B cell (primary cell): Measurements from ENCODE around the gene TMEM120B. TPM values are rescaled to one million over a fixed set of nuclear protein-coding genes. Genes with fewer than 3 reads are reported as not detected.

ENCODE experiments used
- ATAC-seq: fragments of 200-7000 bp; cut with Tn5 transposase; one replicate; pipeline ENCODE4 v1.10.0; 2021; ENCODE audit warnings: low read depth, mild to moderate bottlenecking, moderate number of reproducible peaks, moderate library complexity
- CTCF ChIA-PET: fragments of 350-600 bp; sonication (Branson Sonifier 250); formaldehyde crosslinking; loops from one replicate; lab custom pipeline; 2021; ENCODE audit warnings: antibody characterized with exemption, inconsistent platforms; lab: Charles Lee
- POLR2A ChIA-PET: fragments of 350-600 bp; sonication (Branson Sonifier 250); formaldehyde crosslinking; loops from one replicate; lab custom pipeline; 2021; ENCODE audit warnings: antibody characterized with exemption; lab: Charles Lee
- DNase-seq: peaks from one replicate; pipeline ENCODE4 v3.0.0; 2013
- H2AFZ ChIP-seq: 2 replicates; pipeline ENCODE4 v1.6.1; 2012; ENCODE audit warnings: mild to moderate bottlenecking, low read depth, low read length; ENCODE audit not compliant: insufficient read depth, poor library complexity, severe bottlenecking
- H3K27ac ChIP-seq, 2 donors: 1 replicate in 1 of 2; 2 replicates in 1 of 2; pipeline ENCODE4 v1.5.1; 2012 to 2013; ENCODE audit warnings: low read length in 2 of 2, mild to moderate bottlenecking in 2 of 2, moderate library complexity in 1 of 2
- H3K27me3 ChIP-seq, 4 experiments: fragments of 200-600 bp in 1 of 4; sonication (generic) in 1 of 4; replicated peaks in 1 of 4; 1 replicate in 2 of 4; 2 replicates in 2 of 4; pipeline versions ENCODE4 v1.6.1 to v1.7.0; 2013 to 2016; ENCODE audit warnings: low read length in 3 of 4, mild to moderate bottlenecking in 2 of 4, mixed read lengths in 1 of 4, moderate library complexity in 1 of 4; ENCODE audit not compliant: insufficient read depth in 4 of 4, control insufficient read depth in 3 of 4; ENCODE audit errors: control extremely low read depth in 1 of 4
- H3K36me3 ChIP-seq, 2 experiments: replicated peaks in 1 of 2; 1 replicate in 1 of 2; 2 replicates in 1 of 2; pipeline versions ENCODE4 v1.6.1 to v1.7.1; 2013; ENCODE audit warnings: low read length in 1 of 2; ENCODE audit not compliant: insufficient read depth in 2 of 2, control insufficient read depth in 1 of 2; ENCODE audit errors: control extremely low read depth in 1 of 2, extremely low read depth in 1 of 2
- H3K4me1 ChIP-seq, 2 donors: fragments of 200-600 bp in 1 of 2; sonication (generic) in 1 of 2; 1 replicate in 1 of 2; 2 replicates in 1 of 2; pipeline versions ENCODE4 v1.5.1 to v1.6.1; 2013 to 2017; ENCODE audit warnings: low read length in 2 of 2; ENCODE audit not compliant: control insufficient read depth in 2 of 2, insufficient read depth in 2 of 2
- H3K4me2 ChIP-seq: replicated peaks from 2 replicates; pipeline ENCODE3; 2012; ENCODE audit warnings: mild to moderate bottlenecking, low read depth, low read length; ENCODE audit not compliant: poor library complexity, severe bottlenecking
- H3K4me3 ChIP-seq, 5 experiments: fragments of 200-600 bp in 1 of 5; sonication (generic) in 1 of 5; 1 replicate in 3 of 5; 2 replicates in 2 of 5; pipeline versions ENCODE4 v1.5.1 to v1.7.0; 2011 to 2016; ENCODE audit warnings: low read length in 4 of 5, mild to moderate bottlenecking in 4 of 5, low read depth in 2 of 5, control low read depth in 1 of 5, moderate library complexity in 1 of 5; ENCODE audit not compliant: insufficient read depth in 1 of 5; ENCODE audit errors: control extremely low read depth in 1 of 5, extremely low read depth in 1 of 5
- H3K79me2 ChIP-seq: fragments of 200-600 bp; sonication (generic); one replicate; pipeline ENCODE4 v1.6.0; 2016; ENCODE audit warnings: low read length; ENCODE audit not compliant: control insufficient read depth, insufficient read depth
- H3K9ac ChIP-seq: fragments of 200-600 bp; sonication (generic); 2 replicates; pipeline ENCODE4 v1.6.1; 2017; ENCODE audit warnings: mild to moderate bottlenecking, low read length, moderate library complexity
- H3K9me3 ChIP-seq, 3 donors: one replicate each; pipeline versions ENCODE4 v1.6.1 to v1.7.1; 2013; ENCODE audit warnings: low read length in 2 of 3; ENCODE audit not compliant: control insufficient read depth in 2 of 3, insufficient read depth in 1 of 3; ENCODE audit errors: control extremely low read depth in 1 of 3
- H4K20me1 ChIP-seq: 2 replicates; pipeline ENCODE4 v1.6.0; 2012; ENCODE audit warnings: mild to moderate bottlenecking, low read length; ENCODE audit not compliant: insufficient read depth, control insufficient read depth, poor library complexity, severe bottlenecking
- H3K27ac Mint-ChIP-seq: one replicate; pipeline ENCODE4 v1.8.0; 2021; ENCODE audit warnings: mixed read lengths
- H3K27me3 Mint-ChIP-seq: one replicate; pipeline ENCODE4 v1.8.0; 2021; ENCODE audit warnings: mixed read lengths
- H3K4me1 Mint-ChIP-seq: one replicate; pipeline ENCODE4 v1.8.0; 2021; ENCODE audit warnings: mixed read lengths
- H3K4me3 Mint-ChIP-seq: one replicate; pipeline ENCODE4 v1.8.0; 2021; ENCODE audit warnings: mixed read lengths
- H3K9me3 Mint-ChIP-seq: one replicate; pipeline ENCODE4 v1.8.0; 2022; ENCODE audit warnings: mixed read lengths; ENCODE audit not compliant: insufficient read depth
- CTCF ChIP-seq: fragments of 200-600 bp; IDR thresholded peaks from one replicate; pipeline ENCODE4 v1.8.0; 2022; ENCODE audit warnings: antibody characterized with exemption, mild to moderate bottlenecking
- EZH2 ChIP-seq: IDR thresholded peaks from 2 replicates; pipeline ENCODE4 v1.6.1; 2012; ENCODE audit warnings: borderline replicate concordance, low read depth, mild to moderate bottlenecking, moderate library complexity, low read length; ENCODE audit not compliant: insufficient read depth, poor library complexity, severe bottlenecking
- WGBS: methylation state at CpG from one replicate; pipeline ENCODE4 v1.1.5; 2013; ENCODE audit warnings: missing lambda C conversion rate; ENCODE audit not compliant: insufficient coverage; 5-methylcytosine and 5-hydroxymethylcytosine counted together
- intact Hi-C: fragments of 100-400 bp; cut with micrococcal nuclease; formaldehyde crosslinking; loops from one replicate; pipeline ENCODE4 v1.10.0; 2022
- polyA plus RNA-seq: library from polyadenylated mRNA; depleted of rRNA; stranded (reverse); fragments of >200 nt; gene quantifications from 2 replicates; pipeline ENCODE4 v1.2.3, GENCODE V29; 2012
- total RNA-seq, 2 donors: library from RNA; stranded (reverse); fragments of 120-200 nt in 1 of 2; gene quantifications; 1 replicate in 1 of 2; 2 replicates in 1 of 2; pipeline versions ENCODE4 v1.2.3 to v1.2.4, GENCODE V29; 2013 to 2022

Gene TMEM120B
- total and polyA plus RNA-seq, 2 donors (not counting 1 experiment from before 2014, with no cell fraction given): 9.2 to 9.7 TPM

DNA sequence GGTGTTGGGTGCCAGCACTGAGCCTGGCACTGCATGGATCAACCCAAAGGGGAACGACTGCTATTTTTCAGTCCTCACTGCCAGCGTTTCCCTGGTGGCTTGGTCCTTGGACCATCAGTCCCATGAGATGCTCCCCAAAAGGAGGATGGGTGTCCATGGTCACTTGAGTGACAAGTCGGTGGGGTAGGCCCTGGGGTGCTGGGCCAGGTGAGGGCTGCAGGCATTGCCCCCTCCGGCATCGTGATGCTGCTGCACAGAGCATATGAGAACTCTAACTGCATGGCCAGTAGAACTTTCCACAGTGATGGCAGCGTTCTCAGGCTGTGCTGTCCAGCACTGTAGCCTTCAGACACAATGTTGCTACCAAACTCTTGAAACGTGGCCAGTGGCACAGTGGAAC, 107.5 kb downstream of the TMEM120B start:
- TF ChIP-seq CTCF (no peak), EZH2 (no peak)
- no peaks in the 10 kb centered on the region for H3K9me3 Mint-ChIP-seq
- no peak overlapping the region for H3K4me2 ChIP-seq
- H2AFZ ChIP-seq: no peak overlapping the region
- ATAC-seq (no peak), DNase-seq (no peak)
- WGBS: over 99% methylated on average over 6 of the region's 7 CpGs
- no peaks in the 10 kb centered on the region for H3K4me1 ChIP-seq
- no peak overlapping the region for H3K9ac ChIP-seq
- no peak overlapping the region for H3K27ac Mint-ChIP-seq
- H3K4me3 ChIP-seq: no peak overlapping the region
- ChIA-PET CTCF (interaction anchor here (1.8 to 3.1 kb wide), 2 partner anchors 8 to 25 kb away, joined by 5 to 12 read pairs; partner anchors contain the start of gene RHOF), POLR2A (no interaction called here)
- peaks cover 48% of the 10 kb centered on the region for H3K79me2 ChIP-seq
- H3K27me3 Mint-ChIP-seq: no peaks in the 10 kb centered on the region
- peaks cover 72% of the 10 kb centered on the region for H4K20me1 ChIP-seq
- H3K9me3 ChIP-seq: no peaks in the 10 kb centered on the region
- no peaks in the 10 kb centered on the region for H3K4me1 Mint-ChIP-seq
- intact Hi-C loops: no loop called here
- H3K27ac ChIP-seq: no peak overlapping the region
- no peak overlapping the region for H3K4me3 Mint-ChIP-seq
- no peaks in the 10 kb centered on the region for H3K27me3 ChIP-seq
- H3K36me3 ChIP-seq: peaks cover 3 to 79% of the 10 kb centered on the region in 2 experiments

- no peaks in the 10 kb centered on the region for H3K27me3 Mint-ChIP-seq
- no peak overlapping the region for H3K27ac Mint-ChIP-seq
- CTCF ChIA-PET: interaction anchor here (3.1 kb wide), 1 partner anchor 28 kb away, joined by 12 read pairs; the partner anchor contains the start of gene RHOF
- ATAC-seq: no peak
- H3K9me3 Mint-ChIP-seq: no peaks in the 10 kb centered on the region
- peaks cover 66% of the 10 kb centered on the region for H4K20me1 ChIP-seq
- 93% methylated on average over 36 of the region's 39 CpGs for WGBS
- no peak overlapping the region for H2AFZ ChIP-seq
- intact Hi-C loops: no loop called here
- H3K4me2 ChIP-seq: no peak overlapping the region
- no peak overlapping the region for H3K4me3 ChIP-seq
- H3K4me3 Mint-ChIP-seq: no peak overlapping the region
- H3K4me1 ChIP-seq: no peaks in the 10 kb centered on the region
- H3K27ac ChIP-seq: no peak overlapping the region
- TF ChIP-seq CTCF: no peak
- TF ChIP-seq EZH2: no peak
- no peak for DNase-seq
- no peaks in the 10 kb centered on the region for H3K4me1 Mint-ChIP-seq
- H3K9me3 ChIP-seq: no peaks in the 10 kb centered on the region
- H3K27me3 ChIP-seq: no peaks in the 10 kb centered on the region
- H3K79me2 ChIP-seq: peaks cover 43% of the 10 kb centered on the region
- peaks cover 1 to 76% of the 10 kb centered on the region in 2 experiments for H3K36me3 ChIP-seq
- POLR2A ChIA-PET: no interaction called here
- H3K9ac ChIP-seq: no peak overlapping the region
These were observed 110.0 kb downstream of the TMEM120B start for GRCh38 chr12:121822393-121823100.
